ENCODE results near the gene SLC6A2. TPM values are rescaled to one million over a fixed set of nuclear protein-coding genes. Genes with fewer than 3 reads are reported as not detected.
"Not testable (repeated sequence)": the region's sequence is repeated elsewhere in the genome, so short reads cannot be mapped to it uniquely, and the experiment has no call there.

SLC6A2 gene
- total RNA-seq, 1 donor from 2014 or later, result 0.34 TPM

- H3K4me1 Mint-ChIP-seq, result no peaks in the 10 kb centered on the region
- no peaks in the 10 kb centered on the region for H3K9me3 Mint-ChIP-seq
- no peak for DNase-seq (ENCODE audit: low spot score in 2 of 2, unreplicated experiment in 2 of 2)
- TF ChIP-seq CTCF (IDR thresholded peaks at IDR 0.05; ENCODE audit: unreplicated experiment), result no peak
- H3K27me3 Mint-ChIP-seq (ENCODE audit: low read depth), result peaks cover 53% of the 10 kb centered on the region
- H3K4me3 Mint-ChIP-seq, result no peak overlapping the region
- H3K36me3 Mint-ChIP-seq, result no peaks in the 10 kb centered on the region
- no peak overlapping the region for H3K27ac Mint-ChIP-seq
Observed at GRCh38 chr16:55746081-55746480, 90.3 kb downstream of the SLC6A2 start.

GRCh38 chr16:55747785-55748184 is 92.0 kb downstream of the SLC6A2 start:
- H3K4me1 Mint-ChIP-seq, result no peaks in the 10 kb centered on the region
- H3K36me3 Mint-ChIP-seq, result no peaks in the 10 kb centered on the region
- no peak overlapping the region for H3K4me3 Mint-ChIP-seq
- TF ChIP-seq CTCF (IDR thresholded peaks at IDR 0.05; ENCODE audit: unreplicated experiment), result no peak
- no peak overlapping the region for H3K27ac Mint-ChIP-seq
- H3K27me3 Mint-ChIP-seq (ENCODE audit: low read depth), result peaks cover 38% of the 10 kb centered on the region
- H3K9me3 Mint-ChIP-seq, result no peaks in the 10 kb centered on the region
- no peak for DNase-seq (ENCODE audit: low spot score in 2 of 2, unreplicated experiment in 2 of 2)

GRCh38 chr16:55752465-55753144 is 96.8 kb downstream of the SLC6A2 start:
- not testable (repeated sequence) for H3K36me3 Mint-ChIP-seq; H3K4me1 Mint-ChIP-seq; H3K9me3 Mint-ChIP-seq; H3K4me3 Mint-ChIP-seq; DNase-seq (ENCODE audit: low spot score in 2 of 2, unreplicated experiment in 2 of 2)
- H3K27me3 Mint-ChIP-seq (ENCODE audit: low read depth), result peaks cover 12% of the 10 kb centered on the region
- peak overlapping the region; percentile 13 for H3K27ac Mint-ChIP-seq

- H3K4me3 Mint-ChIP-seq; H3K9me3 Mint-ChIP-seq; H3K36me3 Mint-ChIP-seq; DNase-seq (ENCODE audit: low spot score in 2 of 2, unreplicated experiment in 2 of 2); H3K4me1 Mint-ChIP-seq: not testable (repeated sequence)
- Mint-ChIP-seq H3K27me3 (ENCODE audit: low read depth) (peaks cover 18% of the 10 kb centered on the region), H3K27ac (peak overlapping the region; percentile 52)
Observed at GRCh38 chr16:55753145-55753631, 97.4 kb downstream of the SLC6A2 start.

Other genes with a start within 250 kb of the SLC6A2 start
- gene MMP2, start 176.8 kb upstream of the SLC6A2 start, total RNA-seq, result 383 to 396 TPM (median 385 TPM) in 3 replicates
- 22.4 to 25.1 TPM (median 25.0 TPM) in 3 replicates for gene LPCAT2, start 146.9 kb upstream of the SLC6A2 start, total RNA-seq
- 2.2 to 2.8 TPM (median 2.5 TPM) in 3 replicates for gene CAPNS2, start 89.3 kb upstream of the SLC6A2 start, total RNA-seq
- gene CES1, start 177.1 kb downstream of the SLC6A2 start, total RNA-seq, result 0.45 TPM in 1 of 3 replicates, not detected in the others
- not detected in 3 replicates for gene CES5A, start 219.4 kb downstream of the SLC6A2 start, total RNA-seq